Smooth muscle cell of the umbilical artery (primary cell): ENCODE measurements around the gene MAPK12. TPM values are rescaled to one million over a fixed set of nuclear protein-coding genes. Genes with fewer than 3 reads are reported as not detected.

Experiments
- total RNA-seq: library from RNA; depleted of rRNA; stranded (reverse); fragments of >200 nt; gene quantifications from 2 replicates; pipeline ENCODE4 v1.2.3, GENCODE V29; 2014

The MAPK12 gene
- 44.8 and 46.6 TPM in 2 replicates for total RNA-seq

DNA sequence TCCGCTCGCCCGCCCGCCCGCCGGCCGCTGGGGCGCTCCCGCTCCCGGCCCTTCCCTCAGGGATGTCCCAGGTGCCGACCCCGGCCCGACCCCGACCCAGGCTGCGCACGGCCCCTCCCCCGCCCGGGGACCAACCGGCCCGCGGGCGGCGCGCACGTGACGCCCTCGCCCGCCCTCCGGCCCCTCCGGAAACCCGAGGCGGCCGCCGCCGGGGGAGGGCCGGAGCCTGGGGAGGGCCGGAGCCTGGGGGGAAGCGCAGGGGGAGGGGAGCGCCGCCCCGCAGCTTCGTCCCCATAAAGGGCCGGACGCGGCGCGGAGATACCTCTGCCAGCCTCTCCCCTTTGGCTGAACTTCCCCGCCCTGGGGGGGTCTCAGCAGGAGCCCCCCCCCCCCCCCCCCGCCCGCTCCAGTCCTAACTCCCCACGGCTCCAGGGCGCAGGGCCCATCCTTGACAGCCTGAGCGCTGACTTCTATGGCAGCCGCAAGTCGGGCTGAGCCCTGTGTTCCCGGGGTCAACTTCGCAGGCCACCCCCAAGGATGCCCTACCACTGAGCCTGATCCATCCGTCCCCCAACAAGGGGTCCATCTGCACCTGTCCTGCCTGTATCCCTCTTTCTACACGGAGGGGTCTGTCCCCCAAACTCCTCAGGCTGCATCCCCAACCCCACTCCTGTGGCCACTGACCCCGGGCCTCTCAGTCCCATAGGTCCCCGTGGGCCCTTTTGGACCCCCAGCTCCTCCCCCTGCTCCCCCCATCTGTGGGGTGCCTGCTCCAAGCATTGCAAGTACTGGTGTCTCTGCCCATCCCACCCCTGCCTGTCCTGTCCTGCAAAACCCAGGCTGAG, at the start of gene MAPK12:
TSS of gene MAPK12 (minus strand) at position 69 of the 845 bp plus-strand sequence. CDS start 174 bp downstream, outside the sequence.

DNA sequence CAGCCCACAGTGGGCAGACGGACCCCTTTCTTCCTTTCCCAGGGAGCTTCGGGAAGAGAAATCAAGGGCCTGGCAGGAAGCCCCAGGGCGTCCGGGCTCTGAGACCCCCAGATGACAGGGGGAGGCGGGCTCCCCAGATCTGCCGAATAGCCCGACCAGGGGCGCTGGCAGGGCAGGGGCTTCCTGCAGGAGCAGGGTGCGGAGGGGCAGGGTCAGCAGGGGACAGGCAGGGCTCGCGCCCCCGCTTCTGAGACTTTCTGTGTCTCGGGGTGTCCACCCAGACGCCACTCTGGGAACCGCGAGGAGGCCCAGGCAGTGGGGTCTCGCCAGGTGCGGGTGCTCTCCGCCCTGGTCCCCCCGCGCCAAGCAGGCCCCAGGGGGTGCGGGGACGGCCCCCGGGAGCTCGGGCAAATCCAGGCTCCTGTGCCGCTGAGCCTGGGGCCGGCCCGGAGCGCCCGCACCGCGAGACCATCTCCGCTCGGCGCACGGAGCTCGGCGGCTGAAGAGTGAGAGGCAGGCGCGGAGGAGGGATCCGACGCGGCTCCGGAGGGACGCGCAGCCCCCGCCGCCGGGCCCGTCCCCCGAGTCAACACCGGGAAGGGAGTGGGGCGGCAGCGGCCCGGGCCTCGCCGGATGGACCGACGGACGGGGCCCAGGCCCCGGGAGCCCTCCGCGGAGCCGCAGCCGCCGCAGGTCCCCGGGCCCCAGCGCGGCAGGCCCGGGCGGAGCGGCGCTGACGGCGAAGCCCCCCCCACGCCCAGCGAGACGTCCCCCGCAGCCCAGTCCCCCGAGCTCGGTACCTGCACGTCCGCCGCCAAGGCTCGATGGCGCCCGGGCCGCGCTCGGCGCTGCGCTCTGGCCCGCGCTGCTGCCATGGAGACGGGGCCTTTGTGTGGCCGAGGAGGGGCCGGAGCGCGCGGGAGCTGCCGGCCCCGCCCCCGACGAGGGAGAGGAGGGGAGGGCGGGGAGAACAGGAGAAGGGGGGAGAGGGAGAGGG, 45.6 kb upstream of the MAPK12 start, which contains the start of gene PLXNB2:
TSS of gene PLXNB2 (minus strand) at position 894 of the 997 bp plus-strand sequence. CDS start 17,062 bp downstream, outside the sequence.

DNA sequence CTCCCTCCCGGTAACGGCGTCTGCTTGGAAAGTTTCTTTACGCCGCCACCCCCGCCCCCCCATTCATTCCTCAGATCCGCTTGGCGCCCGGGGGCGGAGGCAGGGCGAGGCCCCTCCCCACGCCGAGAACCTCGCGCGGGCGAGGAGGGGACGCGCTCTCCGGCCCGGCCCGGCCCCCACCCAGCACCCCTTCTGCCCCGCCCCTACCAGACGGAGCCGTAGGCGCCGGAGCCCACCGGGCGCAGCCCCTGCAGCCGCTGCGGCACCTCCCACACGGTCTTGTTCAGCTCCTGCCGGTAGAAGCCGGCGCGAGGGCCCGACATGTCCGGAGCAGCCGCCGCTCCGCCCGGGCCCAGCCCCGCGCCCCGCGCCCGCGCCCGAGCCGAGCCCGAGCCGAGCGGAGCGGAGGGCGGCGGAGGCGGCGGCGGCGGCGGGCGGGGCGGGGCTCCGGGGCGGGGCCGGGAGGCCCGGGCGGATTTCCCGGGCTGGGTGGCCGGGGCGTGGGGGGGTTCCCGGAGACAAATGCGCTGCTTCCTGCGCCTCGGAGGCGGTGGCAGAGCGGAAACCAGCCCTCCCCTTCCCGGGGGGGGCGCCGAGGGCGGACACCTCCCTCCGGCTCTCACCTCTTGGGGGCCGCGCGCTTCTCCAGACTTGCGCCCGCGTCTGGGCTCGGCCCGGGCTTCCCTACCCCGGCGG, 8.6 kb upstream of the MAPK12 start, which contains the start of gene MAPK11:
TSS of gene MAPK11 (minus strand) at position 411 of the 696 bp plus-strand sequence. CDS start at position 323, 88 bp downstream.

DNA sequence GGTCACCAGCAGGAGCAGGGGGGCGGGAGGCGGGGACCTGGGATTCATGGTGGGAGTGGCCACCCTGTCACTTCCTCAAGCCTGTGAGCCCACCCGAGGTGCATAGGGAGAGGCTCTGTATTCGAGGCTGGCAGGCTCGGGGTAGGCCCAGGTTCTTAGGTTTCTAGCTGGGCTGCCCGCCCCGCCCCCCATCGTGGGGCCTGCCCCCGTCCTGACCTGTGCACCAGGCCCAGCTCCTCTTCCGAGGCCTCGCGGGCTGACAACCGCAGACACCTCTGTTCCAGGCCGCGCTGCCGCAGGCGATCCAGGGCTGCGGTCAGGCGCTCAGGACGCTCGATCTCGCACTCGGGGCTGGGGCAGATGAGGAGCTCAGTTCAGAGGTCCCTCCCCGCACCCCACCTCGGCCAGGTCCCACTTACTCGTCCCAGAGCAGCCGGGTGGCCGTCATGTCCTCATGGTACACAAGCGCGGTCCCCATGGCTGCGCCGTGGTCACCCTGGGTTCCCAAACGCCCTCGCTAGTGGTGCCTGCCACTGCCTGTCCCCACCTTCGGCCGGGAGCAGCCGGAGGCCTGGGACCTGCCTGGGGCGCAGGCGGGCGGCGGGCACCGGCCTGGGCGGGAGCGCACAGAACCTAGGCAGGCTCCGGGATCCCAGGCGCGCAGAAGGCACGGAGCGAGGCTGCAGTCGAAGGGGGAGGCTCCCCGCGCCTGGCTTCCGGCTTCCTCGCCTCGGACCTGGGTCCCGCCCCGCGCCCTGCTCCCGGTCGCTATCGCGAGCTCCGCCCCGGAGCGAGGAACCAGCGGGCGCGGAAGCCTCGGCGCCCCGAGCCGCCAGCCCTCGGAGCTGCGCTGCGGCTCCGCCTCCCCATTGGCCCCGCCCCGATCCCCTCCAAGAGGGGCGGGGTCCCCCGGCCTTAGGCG, 10.7 kb downstream of the MAPK12 start, which contains the start of gene HDAC10:
TSS of gene HDAC10 (minus strand) at position 711 of the 922 bp plus-strand sequence. CDS start at position 478, 233 bp downstream.

DNA sequence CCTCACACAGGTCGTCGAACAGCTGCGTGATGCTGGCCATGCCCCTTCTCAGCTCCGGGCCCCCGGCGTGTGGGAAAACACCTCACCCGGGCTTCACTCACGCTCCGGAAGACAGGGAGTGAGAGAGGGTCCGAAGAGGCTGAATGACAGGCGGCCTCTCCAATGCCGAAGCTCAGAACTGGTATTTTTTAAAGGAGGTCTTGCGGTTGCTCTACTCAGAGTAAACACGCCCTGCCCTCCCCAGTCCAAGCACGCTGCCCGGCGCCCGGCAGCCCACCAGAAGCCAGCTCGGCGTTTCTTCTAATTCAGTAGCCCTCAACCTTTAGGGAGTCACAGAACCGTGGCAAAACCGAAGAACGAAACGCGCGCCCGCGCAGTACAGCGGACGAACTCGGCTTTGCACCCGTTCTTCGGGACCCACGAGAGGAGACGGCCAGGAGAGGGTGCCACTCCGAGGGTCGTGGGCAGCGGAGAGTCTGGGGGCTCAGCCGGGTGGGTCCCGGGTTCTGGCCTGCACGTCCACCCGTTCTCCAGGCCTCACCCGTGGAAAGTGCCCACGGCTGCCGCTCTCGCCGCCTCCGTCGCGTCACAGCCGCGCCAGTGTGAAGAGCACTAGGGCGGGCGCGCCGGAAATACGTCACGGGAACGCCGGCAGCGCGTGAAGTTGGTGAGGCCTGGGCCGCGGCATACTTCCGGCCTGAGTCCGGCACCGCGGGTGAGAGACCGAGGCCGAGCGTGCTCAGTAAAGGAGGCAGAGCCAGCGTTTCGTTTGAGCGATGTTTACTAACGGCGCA, 16.9 kb downstream of the MAPK12 start, which contains the start of gene TUBGCP6:
TSS of gene TUBGCP6 (minus strand) at position 604 of the 794 bp plus-strand sequence. CDS start at position 40, 564 bp downstream.

Other genes starting within 250 kb of the MAPK12 start
- 0.09 TPM in 1 of 2 replicates, not detected in the other for gene IL17REL, start 248.9 kb downstream of the MAPK12 start, total RNA-seq
- gene TTLL8, start 203.4 kb downstream of the MAPK12 start, total RNA-seq = not detected in 2 replicates
- gene MLC1, start 176.3 kb downstream of the MAPK12 start, total RNA-seq = 0.18 and 0.59 TPM in 2 replicates
- gene MOV10L1, start 171.7 kb downstream of the MAPK12 start, total RNA-seq = 2.1 and 14.8 TPM in 2 replicates
- 1.5 and 2.0 TPM in 2 replicates for gene PANX2, start 91.0 kb downstream of the MAPK12 start, total RNA-seq
- gene TRABD, start 75.8 kb downstream of the MAPK12 start, total RNA-seq = 19.9 and 32.9 TPM in 2 replicates
- gene SELENOO, start 60.7 kb downstream of the MAPK12 start, total RNA-seq = 22.7 and 24.3 TPM in 2 replicates
- 29.7 and 36.2 TPM in 2 replicates for gene TUBGCP6, start 16.7 kb downstream of the MAPK12 start, total RNA-seq
- gene HDAC10, start 10.4 kb downstream of the MAPK12 start, total RNA-seq = 38.6 and 52.5 TPM in 2 replicates
- 3.6 and 7.2 TPM in 2 replicates for gene MAPK11, start 8.7 kb upstream of the MAPK12 start, total RNA-seq
- gene PLXNB2, start 46.0 kb upstream of the MAPK12 start, total RNA-seq = 185 and 257 TPM in 2 replicates
- gene DENND6B, start 65.3 kb upstream of the MAPK12 start, total RNA-seq = 1.5 and 2.3 TPM in 2 replicates
- gene PPP6R2, start 81.6 kb upstream of the MAPK12 start, total RNA-seq = 60.3 and 68.0 TPM in 2 replicates
- 73.9 and 121 TPM in 2 replicates for gene SBF1, start 213.4 kb upstream of the MAPK12 start, total RNA-seq
- 6.5 and 7.6 TPM in 2 replicates for gene ADM2, start 219.9 kb upstream of the MAPK12 start, total RNA-seq
- gene MIOX, start 225.2 kb upstream of the MAPK12 start, total RNA-seq = not detected in 2 replicates
- 48.1 and 71.6 TPM in 2 replicates for gene LMF2, start 246.0 kb upstream of the MAPK12 start, total RNA-seq
- 18.4 and 22.1 TPM in 2 replicates for gene NCAPH2, start 246.5 kb upstream of the MAPK12 start, total RNA-seq